C4-2B (cell line): ENCODE data around the gene KIF23.

Source experiments
- CTCF ChIP-seq: fragments of 450-650 bp; conservative IDR thresholded peaks from 2 replicates; pipeline ENCODE4 v1.5.1; 2017; ENCODE audit warnings: mild to moderate bottlenecking
- ZFX ChIP-seq: fragments of 450-650 bp; IDR thresholded peaks from 2 replicates; pipeline ENCODE4 v1.6.1; 2017

GRCh38 chr15:69422336-69422895 is 8.3 kb downstream of the KIF23 start:
- TF ChIP-seq ZFX (no peak), CTCF (no peak)
